WTC11 (cell line): Measurements from ENCODE around the gene OR4L1. TPM values are rescaled to one million over a fixed set of nuclear protein-coding genes. Genes with fewer than 3 reads are reported as not detected.
"Not testable (repeated sequence)": the region's sequence is repeated elsewhere in the genome, so short reads cannot be mapped to it uniquely, and the experiment has no call there.

Source experiments
- ATAC-seq: fragments of 200-7000 bp; cut with Tn5 transposase; 2 replicates; pipeline ENCODE4 v1.10.0; 2021; ENCODE audit warnings: mild to moderate bottlenecking, moderate library complexity
- CTCF ChIA-PET: fragments of 300-600 bp; sonication (Branson Sonifier 250); formaldehyde crosslinking; loops from one replicate; lab custom pipeline; 2021; ENCODE audit warnings: antibody characterized with exemption; lab: Charles Lee
- POLR2A ChIA-PET: fragments of 350-600 bp; sonication (Branson Sonifier 250); formaldehyde crosslinking; loops from one replicate; lab custom pipeline; 2021; ENCODE audit warnings: antibody characterized with exemption; lab: Charles Lee
- DNase-seq: peaks from one replicate; pipeline ENCODE4 v3.0.0; 2021; ENCODE audit warnings: low spot score
- H3K27ac Mint-ChIP-seq: 2 replicates; pipeline ENCODE4 v1.8.0; 2021; ENCODE audit warnings: mixed read lengths
- H3K27me3 Mint-ChIP-seq: 2 replicates; pipeline ENCODE4 v1.8.0; 2021; ENCODE audit warnings: low read depth, mild to moderate bottlenecking, moderate library complexity, mixed read lengths
- H3K36me3 Mint-ChIP-seq: 2 replicates; pipeline ENCODE4 v1.8.0; 2021; ENCODE audit warnings: mixed read lengths
- H3K4me1 Mint-ChIP-seq: 2 replicates; pipeline ENCODE4 v1.8.0; 2022; ENCODE audit warnings: mixed read lengths
- H3K4me3 Mint-ChIP-seq: 2 replicates; pipeline ENCODE4 v1.8.0; 2021; ENCODE audit warnings: mild to moderate bottlenecking, moderate library complexity, mixed read lengths
- H3K9me3 Mint-ChIP-seq: 2 replicates; pipeline ENCODE4 v1.8.0; 2021; ENCODE audit warnings: mixed read lengths
- ARID4B ChIP-seq: sonication (generic); formaldehyde crosslinking; IDR thresholded peaks from 2 replicates; pipeline ENCODE4 v1.8.0; 2023; ENCODE audit warnings: missing genetic modification reagents, mild to moderate bottlenecking, borderline replicate concordance
- ATF3 ChIP-seq: sonication (generic); formaldehyde crosslinking; conservative IDR thresholded peaks from 2 replicates; pipeline ENCODE4 v1.8.1; 2022; ENCODE audit warnings: mild to moderate bottlenecking, missing genetic modification reagents
- ATF6 ChIP-seq: sonication (generic); formaldehyde crosslinking; IDR thresholded peaks from 2 replicates; pipeline ENCODE4 v1.8.1; 2023; ENCODE audit warnings: mild to moderate bottlenecking, missing genetic modification reagents
- CREB1 ChIP-seq: sonication (generic); formaldehyde crosslinking; IDR thresholded peaks from 2 replicates; pipeline ENCODE4 v1.8.0; 2023; ENCODE audit warnings: mild to moderate bottlenecking, missing genetic modification reagents
- CREM ChIP-seq: sonication (generic); formaldehyde crosslinking; IDR thresholded peaks from 2 replicates; pipeline ENCODE4 v1.8.1; 2022; ENCODE audit warnings: mild to moderate bottlenecking, missing genetic modification reagents, moderate library complexity
- GABPB1 ChIP-seq: sonication (generic); formaldehyde crosslinking; IDR thresholded peaks from 2 replicates; pipeline ENCODE4 v1.8.1; 2023; ENCODE audit warnings: mild to moderate bottlenecking, missing genetic modification reagents
- JAZF1 ChIP-seq: fragments of 250-450 bp; sonication (Bioruptor Pico); IDR thresholded peaks from 2 replicates; pipeline ENCODE4 v1.9.0; 2021; ENCODE audit warnings: moderate library complexity, mild to moderate bottlenecking, inconsistent platforms
- SP1 ChIP-seq: sonication (generic); formaldehyde crosslinking; conservative IDR thresholded peaks from 2 replicates; pipeline ENCODE4 v1.8.1; 2022; ENCODE audit warnings: missing genetic modification reagents
- ZNF317 ChIP-seq: sonication (generic); formaldehyde crosslinking; IDR thresholded peaks from 2 replicates; pipeline ENCODE4 v1.8.1; 2023; ENCODE audit warnings: low read depth, mild to moderate bottlenecking, moderate library complexity, missing genetic modification reagents, borderline replicate concordance
- ZNF416 ChIP-seq: fragments of 250-450 bp; sonication (Bioruptor Pico); IDR thresholded peaks from 2 replicates; pipeline ENCODE4 v1.9.0; 2021; ENCODE audit warnings: mild to moderate bottlenecking, inconsistent platforms
- total RNA-seq: library from RNA; stranded (reverse); gene quantifications from 3 replicates; pipeline ENCODE4 v1.2.3, GENCODE V29; 2021
- TF ChIP-seq, protein P1 (sequence below): sonication (generic); formaldehyde crosslinking; IDR thresholded peaks from 2 replicates; pipeline ENCODE4 v1.8.0; 2022; ENCODE audit warnings: mild to moderate bottlenecking, missing genetic modification reagents
- TF ChIP-seq, protein P2 (sequence below): sonication (generic); formaldehyde crosslinking; conservative IDR thresholded peaks from 2 replicates; pipeline ENCODE4 v1.8.1; 2023; ENCODE audit warnings: mild to moderate bottlenecking, low read depth, missing genetic modification reagents, moderate library complexity

Gene OR4L1
- total RNA-seq, 1 experiment from 2014 or later, result not detected

DNA sequence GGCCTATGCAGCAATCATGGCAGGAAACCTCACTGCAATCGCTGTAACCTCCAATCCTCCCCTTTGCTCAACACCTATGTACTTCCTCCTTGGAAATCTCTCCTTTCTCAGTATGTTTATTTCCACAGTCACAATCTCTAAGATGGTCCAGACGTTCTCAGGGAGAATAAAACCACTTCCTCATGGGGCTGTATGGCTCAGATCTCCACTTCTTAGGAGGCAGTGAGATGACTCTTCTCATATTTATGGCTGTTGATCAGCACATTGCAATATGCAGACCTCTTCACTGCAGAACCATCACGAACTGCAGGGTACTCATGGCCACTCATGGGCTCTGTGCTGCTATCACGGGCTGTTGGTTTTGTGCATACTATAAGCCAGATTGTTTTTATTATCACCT lies 33.6 kb downstream of the OR4L1 start:
- H3K4me3 Mint-ChIP-seq, result no peak overlapping the region
- no peak for ATAC-seq
- H3K9me3 Mint-ChIP-seq, result peaks cover 64% of the 10 kb centered on the region
- H3K27ac Mint-ChIP-seq, result no peak overlapping the region
- DNase-seq, result no peak
- H3K36me3 Mint-ChIP-seq, result peaks cover 41% of the 10 kb centered on the region
- ChIA-PET CTCF (no interaction called here), POLR2A (no interaction called here)
- H3K27me3 Mint-ChIP-seq, result peaks cover 6% of the 10 kb centered on the region
- TF ChIP-seq, protein P1, sequence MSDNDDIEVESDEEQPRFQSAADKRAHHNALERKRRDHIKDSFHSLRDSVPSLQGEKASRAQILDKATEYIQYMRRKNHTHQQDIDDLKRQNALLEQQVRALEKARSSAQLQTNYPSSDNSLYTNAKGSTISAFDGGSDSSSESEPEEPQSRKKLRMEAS (CRISPR knock-in tag), result no peak
- TF ChIP-seq ATF6 (CRISPR knock-in tag), result no peak
- TF ChIP-seq GABPB1 (CRISPR knock-in tag), result no peak
- no peak for TF ChIP-seq ZNF416 (CRISPR knock-in tag)
- no peak for TF ChIP-seq CREB1 (CRISPR knock-in tag)
- TF ChIP-seq JAZF1 (CRISPR knock-in tag), result no peak
- TF ChIP-seq SP1 (CRISPR knock-in tag), result no peak
- no peak for TF ChIP-seq ATF3
- TF ChIP-seq CREM (CRISPR knock-in tag), result no peak
- TF ChIP-seq ARID4B (CRISPR knock-in tag), result no peak
- no peak for TF ChIP-seq ZNF317 (CRISPR knock-in tag)
- TF ChIP-seq, protein P2, sequence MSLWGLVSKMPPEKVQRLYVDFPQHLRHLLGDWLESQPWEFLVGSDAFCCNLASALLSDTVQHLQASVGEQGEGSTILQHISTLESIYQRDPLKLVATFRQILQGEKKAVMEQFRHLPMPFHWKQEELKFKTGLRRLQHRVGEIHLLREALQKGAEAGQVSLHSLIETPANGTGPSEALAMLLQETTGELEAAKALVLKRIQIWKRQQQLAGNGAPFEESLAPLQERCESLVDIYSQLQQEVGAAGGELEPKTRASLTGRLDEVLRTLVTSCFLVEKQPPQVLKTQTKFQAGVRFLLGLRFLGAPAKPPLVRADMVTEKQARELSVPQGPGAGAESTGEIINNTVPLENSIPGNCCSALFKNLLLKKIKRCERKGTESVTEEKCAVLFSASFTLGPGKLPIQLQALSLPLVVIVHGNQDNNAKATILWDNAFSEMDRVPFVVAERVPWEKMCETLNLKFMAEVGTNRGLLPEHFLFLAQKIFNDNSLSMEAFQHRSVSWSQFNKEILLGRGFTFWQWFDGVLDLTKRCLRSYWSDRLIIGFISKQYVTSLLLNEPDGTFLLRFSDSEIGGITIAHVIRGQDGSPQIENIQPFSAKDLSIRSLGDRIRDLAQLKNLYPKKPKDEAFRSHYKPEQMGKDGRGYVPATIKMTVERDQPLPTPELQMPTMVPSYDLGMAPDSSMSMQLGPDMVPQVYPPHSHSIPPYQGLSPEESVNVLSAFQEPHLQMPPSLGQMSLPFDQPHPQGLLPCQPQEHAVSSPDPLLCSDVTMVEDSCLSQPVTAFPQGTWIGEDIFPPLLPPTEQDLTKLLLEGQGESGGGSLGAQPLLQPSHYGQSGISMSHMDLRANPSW (CRISPR knock-in tag), result no peak
- H3K4me1 Mint-ChIP-seq, result no peaks in the 10 kb centered on the region

DNA sequence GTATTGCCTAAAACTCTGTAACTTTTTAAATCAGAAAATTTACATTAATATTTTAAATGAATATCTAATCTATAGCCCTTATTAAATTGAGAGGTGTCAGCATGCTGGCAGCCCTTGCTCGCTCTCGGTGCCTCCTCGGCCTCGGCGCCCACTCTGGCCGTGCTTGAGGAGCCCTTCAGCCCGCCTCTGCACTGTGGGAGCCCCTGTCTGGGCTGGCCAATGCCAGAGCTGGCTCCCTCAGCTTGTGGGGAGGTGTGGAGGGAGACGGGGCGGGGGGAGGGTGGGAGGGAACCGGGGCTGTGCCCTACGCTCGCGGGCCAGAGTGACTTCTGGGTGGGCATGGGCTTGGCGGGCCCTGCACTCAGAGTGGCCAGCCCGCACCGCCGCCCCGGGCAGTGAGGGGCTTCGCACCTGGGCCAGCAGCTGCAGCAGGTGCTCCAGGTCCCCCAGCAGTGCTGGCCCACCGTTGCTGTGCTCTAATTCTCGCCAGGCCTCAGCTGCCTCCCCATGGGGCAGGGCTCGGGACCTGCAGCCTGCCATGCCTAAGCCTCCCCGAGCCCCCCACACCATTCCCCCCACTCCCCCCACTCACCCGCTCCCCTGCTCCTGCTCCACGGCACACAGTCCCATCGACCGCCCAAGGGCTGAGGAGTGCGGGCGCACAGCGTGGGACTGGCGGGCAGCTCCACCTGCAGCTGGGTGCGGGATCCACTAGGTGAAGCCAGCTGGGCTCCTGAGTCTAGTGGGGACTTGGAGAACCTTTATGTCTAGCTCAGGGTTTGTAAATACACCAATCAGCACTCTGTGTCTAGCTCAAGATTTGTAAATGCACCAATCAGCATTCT lies 39.3 kb downstream of the OR4L1 start:
- H3K4me1 Mint-ChIP-seq, H3K27ac Mint-ChIP-seq, ATAC-seq, CTCF ChIA-PET, DNase-seq, H3K27me3 Mint-ChIP-seq, H3K4me3 Mint-ChIP-seq, POLR2A ChIA-PET: not testable (repeated sequence)
- Mint-ChIP-seq H3K9me3 (peaks cover 64% of the 10 kb centered on the region), H3K36me3 (peaks cover 29% of the 10 kb centered on the region)
